Spleen (tissue), 11 donors: ENCODE results near the gene PLEKHG1. TPM values are rescaled to one million over a fixed set of nuclear protein-coding genes. Genes with fewer than 3 reads are reported as not detected.

Experiments used
- DNase-seq: peaks from one replicate; pipeline ENCODE4 v3.0.0-alpha.2; 2020
- H3K27ac ChIP-seq, 8 donors: fragments of 200-600 bp; sonication (generic) in 7 of 8; 1 replicate in 4 of 8; 2 replicates in 4 of 8; pipeline versions ENCODE4 v1.5.0 to v1.8.0; 2016 to 2021; ENCODE audit warnings: inconsistent platforms in 4 of 8, mild to moderate bottlenecking in 4 of 8, moderate library complexity in 1 of 8
- H3K27me3 ChIP-seq, 7 donors: fragments of 200-600 bp; sonication (generic) in 6 of 7; replicated peaks in 1 of 7; 1 replicate in 4 of 7; 2 replicates in 3 of 7; pipeline versions ENCODE4 v1.5.0 to v1.8.0; 2016 to 2021; ENCODE audit warnings: inconsistent platforms in 3 of 7, mild to moderate bottlenecking in 1 of 7
- H3K36me3 ChIP-seq, 6 donors: fragments of 200-600 bp; sonication (generic) in 5 of 6; 1 replicate in 4 of 6; 2 replicates in 2 of 6; pipeline versions ENCODE4 v1.5.0 to v1.8.0; 2016 to 2021; ENCODE audit warnings: inconsistent platforms in 2 of 6
- H3K4me1 ChIP-seq, 6 donors: fragments of 200-600 bp; sonication (generic) in 5 of 6; 1 replicate in 3 of 6; 2 replicates in 3 of 6; pipeline versions ENCODE4 v1.5.0 to v1.8.0; 2016 to 2021; ENCODE audit warnings: inconsistent platforms in 3 of 6
- H3K4me3 ChIP-seq, 8 donors: fragments of 200-600 bp; sonication (generic) in 7 of 8; 1 replicate in 4 of 8; 2 replicates in 4 of 8; pipeline versions ENCODE4 v1.5.0 to v1.8.0; 2016 to 2021; ENCODE audit warnings: inconsistent platforms in 4 of 8, mild to moderate bottlenecking in 4 of 8, moderate library complexity in 2 of 8
- H3K9me3 ChIP-seq, 8 donors: fragments of 200-600 bp; sonication (generic) in 7 of 8; 1 replicate in 4 of 8; 2 replicates in 4 of 8; pipeline versions ENCODE4 v1.5.0 to v1.8.0; 2016 to 2021; ENCODE audit warnings: inconsistent platforms in 4 of 8
- CTCF ChIP-seq, 11 experiments: fragments of 200-600 bp in 7 of 11; fragments of 450-650 bp in 4 of 11; sonication (generic) in 4 of 11; IDR thresholded peaks in 8 of 11; conservative IDR thresholded peaks in 3 of 11; 1 replicate in 7 of 11; 2 replicates in 4 of 11; pipeline versions ENCODE4 v1.4.0 to v1.8.0; 2016 to 2021; ENCODE audit warnings: antibody characterized with exemption in 11 of 11, inconsistent platforms in 4 of 11, mild to moderate bottlenecking in 1 of 11
- POLR2A ChIP-seq, 3 donors: fragments of 450-650 bp; IDR thresholded peaks; one replicate each; pipeline ENCODE4 v1.5.1; 2017; ENCODE audit warnings: antibody characterized with exemption in 3 of 3, mild to moderate bottlenecking in 1 of 3
- POLR2AphosphoS5 ChIP-seq, 3 donors: sonication (generic); formaldehyde crosslinking; IDR thresholded peaks; one replicate each; pipeline ENCODE4 v1.5.1; 2017; ENCODE audit warnings: antibody characterized with exemption in 3 of 3
- WGBS, 5 donors: extraction: QIAGEN DNeasy Blood & Tissue Kit in 3 of 5; methylation state at CpG; one replicate each; pipeline versions ENCODE4 v1.1.5 to v1.1.7; 2013 to 2018; 5-methylcytosine and 5-hydroxymethylcytosine counted together
- intact Hi-C: fragments of 100-400 bp; cut with DNase I; formaldehyde crosslinking; loops from one replicate; pipeline ENCODE4 v1.15.0; 2023; ENCODE audit warnings: low total_unique reads
- polyA plus RNA-seq, 3 donors: library from polyadenylated mRNA; stranded (reverse); fragments of 200-250 nt; gene quantifications; one replicate each; pipeline ENCODE4 v1.2.1, GENCODE V29; 2013
- total RNA-seq, 7 donors: library from RNA; depleted of rRNA in 3 of 7; stranded (reverse); fragments of >200 nt in 3 of 7; fragmentation: NEBNext Ultra II Directional in 4 of 7; extraction: Animal tissue kit (Norgen Biotek cat#: 25700) in 4 of 7; gene quantifications; one replicate each; pipeline versions ENCODE4 v1.1.0 to v1.2.1, GENCODE V29; 2016 to 2021
- donor health status: healthy with polysubstance abuse.
- donor health status: DM: no; HTN: no; CAD: no; lungs with moderate emphysema.
- donor health status: DM: no; HTN: no; CAD: no.
- donor health status: Bipolar disorder and iron deficiency.
- donor health status: healthy.
- donor health status: DM: no; HTN: no; CAD: no.
- donor health status: DM: yes; HTN: yes; CAD: no.

Gene PLEKHG1
- total and polyA plus RNA-seq, 10 donors = 14.2 to 361 (median 161) TPM

- WGBS, 5 donors = 50 to 91% (median 65%) methylated on average over 4 of the region's 4 CpGs
- Histone ChIP-seq H3K27me3 (no peaks in the 10 kb centered on the region), H3K27ac (no peak overlapping the region), H3K9me3 (no peaks in the 10 kb centered on the region), H3K4me3 (no peak overlapping the region), H3K36me3 (no peaks in the 10 kb centered on the region), H3K4me1 (peaks cover 0 to 8% (median 0%) of the 10 kb centered on the region in 6 donors)
- TF ChIP-seq POLR2A (IDR thresholded peaks at IDR 0.05) (no peak), POLR2AphosphoS5 (IDR thresholded peaks at IDR 0.05) (no peak), CTCF (IDR thresholded peaks at IDR 0.05 in 8 of 11, conservative IDR thresholded peaks at IDR 0.05 in 3 of 11) (no peak)
- no peak for DNase-seq
- intact Hi-C loops = no loop called here
These were observed 12.0 kb upstream of the PLEKHG1 start for GRCh38 chr6:150587637-150588036.

GRCh38 chr6:150588888-150589499 is 10.7 kb upstream of the PLEKHG1 start:
- peaks cover 0 to 8% (median 0%) of the 10 kb centered on the region in 6 donors for H3K4me1 ChIP-seq
- TF ChIP-seq CTCF (IDR thresholded peaks at IDR 0.05 in 8 of 11, conservative IDR thresholded peaks at IDR 0.05 in 3 of 11) (no peak), POLR2A (IDR thresholded peaks at IDR 0.05) (no peak), POLR2AphosphoS5 (IDR thresholded peaks at IDR 0.05) (no peak)
- H3K27ac ChIP-seq = no peak overlapping the region
- no peak for DNase-seq
- H3K27me3 ChIP-seq = no peaks in the 10 kb centered on the region
- 71 to 91% (median 78%) methylated on average over 9 of the region's 9 CpGs for WGBS, 5 donors
- intact Hi-C loops = no loop called here
- no peaks in the 10 kb centered on the region for H3K36me3 ChIP-seq
- H3K4me3 ChIP-seq = no peak overlapping the region
- H3K9me3 ChIP-seq = no peaks in the 10 kb centered on the region

GRCh38 chr6:150589852-150590251 is 9.8 kb upstream of the PLEKHG1 start:
- Histone ChIP-seq H3K4me3 (no peak overlapping the region), H3K4me1 (peaks cover 0 to 8% (median 0%) of the 10 kb centered on the region in 6 donors), H3K27me3 (no peaks in the 10 kb centered on the region), H3K9me3 (no peaks in the 10 kb centered on the region), H3K27ac (no peak overlapping the region), H3K36me3 (no peaks in the 10 kb centered on the region)
- intact Hi-C loops = no loop called here
- no peak for TF ChIP-seq CTCF (IDR thresholded peaks at IDR 0.05 in 8 of 11, conservative IDR thresholded peaks at IDR 0.05 in 3 of 11)
- no peak for DNase-seq

GRCh38 chr6:150590446-150590845 is 9.2 kb upstream of the PLEKHG1 start:
- Histone ChIP-seq H3K4me3 (no peak overlapping the region), H3K27me3 (no peaks in the 10 kb centered on the region), H3K36me3 (no peaks in the 10 kb centered on the region), H3K4me1 (peaks cover 0 to 8% (median 0%) of the 10 kb centered on the region in 6 donors), H3K27ac (no peak overlapping the region), H3K9me3 (no peaks in the 10 kb centered on the region)
- intact Hi-C loops = no loop called here
- no peak for DNase-seq
- 61 to 80% (median 67%) methylated on average over 3 of the region's 3 CpGs for WGBS, 5 donors
- no peak for TF ChIP-seq POLR2AphosphoS5 (IDR thresholded peaks at IDR 0.05)
- no peak for TF ChIP-seq CTCF (IDR thresholded peaks at IDR 0.05 in 8 of 11, conservative IDR thresholded peaks at IDR 0.05 in 3 of 11)
- TF ChIP-seq POLR2A (IDR thresholded peaks at IDR 0.05) = no peak
